Osteoblast (primary cell): ENCODE results near the gene IL17RD. TPM values are rescaled to one million over a fixed set of nuclear protein-coding genes. Genes with fewer than 3 reads are reported as not detected.

ENCODE experiments used
- DNase-seq: peaks from one replicate; pipeline ENCODE4 v3.0.0; 2011; ENCODE audit warnings: low spot score, mixed read lengths; ENCODE audit not compliant: insufficient read length; ENCODE audit errors: missing footprints
- H2AFZ ChIP-seq: 2 replicates; pipeline ENCODE4 v1.6.0; 2011; ENCODE audit warnings: mild to moderate bottlenecking, low read length
- H3K27ac ChIP-seq: 2 replicates; pipeline ENCODE4 v1.5.1; 2011; ENCODE audit warnings: mild to moderate bottlenecking, low read depth, low read length, moderate library complexity
- H3K27me3 ChIP-seq: 2 replicates; pipeline ENCODE4 v1.6.0; 2012; ENCODE audit warnings: mild to moderate bottlenecking, control low read depth, inconsistent platforms, low read length, moderate library complexity; ENCODE audit not compliant: insufficient read depth
- H3K36me3 ChIP-seq: 2 replicates; pipeline ENCODE4 v1.5.1; 2011; ENCODE audit warnings: mild to moderate bottlenecking, low read length, control low read depth, moderate library complexity; ENCODE audit not compliant: insufficient read depth
- H3K4me1 ChIP-seq: 2 replicates; pipeline ENCODE4 v1.5.1; 2011; ENCODE audit warnings: mild to moderate bottlenecking, low read length, control low read depth, moderate library complexity; ENCODE audit not compliant: insufficient read depth
- H3K4me2 ChIP-seq: 2 replicates; pipeline ENCODE4 v1.6.0; 2011; ENCODE audit warnings: mild to moderate bottlenecking, low read length; ENCODE audit not compliant: insufficient read depth
- H3K4me3 ChIP-seq: fragments of 200-600 bp; sonication (generic); 3 replicates; pipeline ENCODE4 v1.5.1; 2012; ENCODE audit warnings: mild to moderate bottlenecking, low read length, inconsistent platforms; ENCODE audit not compliant: insufficient read depth
- H3K79me2 ChIP-seq: 2 replicates; pipeline ENCODE4 v1.6.0; 2012; ENCODE audit warnings: mild to moderate bottlenecking, low read length, control low read depth, inconsistent platforms; ENCODE audit not compliant: insufficient read depth
- H3K9me3 ChIP-seq: 2 replicates; pipeline ENCODE4 v1.5.1; 2011; ENCODE audit warnings: low read depth, low read length, control low read depth
- H4K20me1 ChIP-seq: 2 replicates; pipeline ENCODE4 v1.6.0; 2012; ENCODE audit warnings: mild to moderate bottlenecking, low read length, control low read depth; ENCODE audit not compliant: insufficient read depth
- total RNA-seq: library from RNA; depleted of rRNA; stranded (reverse); fragments of >200 nt; gene quantifications from 2 replicates; pipeline ENCODE4 v1.2.3, GENCODE V29; 2012
- TF ChIP-seq, protein P1 (sequence below): IDR thresholded peaks from 2 replicates; pipeline ENCODE4 v1.5.1; 2011; ENCODE audit warnings: mild to moderate bottlenecking, low read depth, low read length, moderate library complexity; ENCODE audit errors: extremely low read depth

Gene IL17RD
- total RNA-seq, 1 donor: 2.2 TPM

DNA sequence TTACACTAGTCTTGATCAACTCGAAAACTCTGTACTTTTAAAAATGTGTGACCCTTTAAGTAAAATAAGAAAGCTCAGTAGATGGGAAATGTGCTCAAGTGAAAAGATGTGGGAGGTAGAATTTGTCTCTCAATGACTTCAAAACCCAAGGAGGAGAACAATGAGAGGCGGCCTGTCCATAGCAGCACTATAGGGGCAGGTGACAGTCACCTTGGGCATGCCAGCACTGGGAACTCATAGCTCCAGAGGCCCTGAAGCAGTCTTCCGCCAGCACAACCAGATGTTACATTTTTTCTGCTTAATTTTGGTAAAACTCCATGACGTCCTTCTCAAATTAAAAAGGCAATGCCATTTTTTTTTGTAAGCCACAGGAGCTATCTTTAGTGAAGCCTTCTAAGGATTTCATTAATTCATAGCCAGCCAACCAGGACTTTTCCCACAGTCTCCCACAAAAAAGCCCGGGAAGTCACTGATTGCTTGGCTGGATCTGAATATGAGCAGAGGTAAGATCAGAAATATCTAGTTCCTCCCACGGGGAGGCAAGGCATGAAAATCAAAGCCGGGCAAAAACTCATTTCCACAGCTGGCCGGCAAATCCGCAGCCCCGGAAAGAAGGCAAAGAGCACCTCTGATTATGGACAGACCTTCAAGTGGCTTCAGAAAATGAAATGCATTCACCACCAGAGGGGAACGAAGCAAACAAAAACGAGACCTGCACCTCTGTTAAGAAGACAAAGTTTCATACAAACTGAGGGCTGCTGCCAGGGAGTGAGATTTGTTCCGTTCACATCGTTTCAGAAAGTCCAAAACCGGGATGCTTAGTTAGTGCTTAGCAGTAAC lies 10.5 kb downstream of the IL17RD start:
- H3K4me2 ChIP-seq: no peak overlapping the region
- H3K79me2 ChIP-seq: no peaks in the 10 kb centered on the region

GRCh38 chr3:57152151-57153143 lies 12.7 kb downstream of the IL17RD start:
- Histone ChIP-seq H3K27me3 (peaks cover 2% of the 10 kb centered on the region), H3K9me3 (no peaks in the 10 kb centered on the region), H3K4me3 (no peak overlapping the region), H3K79me2 (no peaks in the 10 kb centered on the region), H3K27ac (no peak overlapping the region), H3K4me2 (peak overlapping the region; percentile 32), H4K20me1 (no peaks in the 10 kb centered on the region), H2AFZ (peak overlapping the region; percentile 64), H3K4me1 (peaks cover 14% of the 10 kb centered on the region), H3K36me3 (no peaks in the 10 kb centered on the region)
- DNase-seq: no peak
- TF ChIP-seq, protein P1, sequence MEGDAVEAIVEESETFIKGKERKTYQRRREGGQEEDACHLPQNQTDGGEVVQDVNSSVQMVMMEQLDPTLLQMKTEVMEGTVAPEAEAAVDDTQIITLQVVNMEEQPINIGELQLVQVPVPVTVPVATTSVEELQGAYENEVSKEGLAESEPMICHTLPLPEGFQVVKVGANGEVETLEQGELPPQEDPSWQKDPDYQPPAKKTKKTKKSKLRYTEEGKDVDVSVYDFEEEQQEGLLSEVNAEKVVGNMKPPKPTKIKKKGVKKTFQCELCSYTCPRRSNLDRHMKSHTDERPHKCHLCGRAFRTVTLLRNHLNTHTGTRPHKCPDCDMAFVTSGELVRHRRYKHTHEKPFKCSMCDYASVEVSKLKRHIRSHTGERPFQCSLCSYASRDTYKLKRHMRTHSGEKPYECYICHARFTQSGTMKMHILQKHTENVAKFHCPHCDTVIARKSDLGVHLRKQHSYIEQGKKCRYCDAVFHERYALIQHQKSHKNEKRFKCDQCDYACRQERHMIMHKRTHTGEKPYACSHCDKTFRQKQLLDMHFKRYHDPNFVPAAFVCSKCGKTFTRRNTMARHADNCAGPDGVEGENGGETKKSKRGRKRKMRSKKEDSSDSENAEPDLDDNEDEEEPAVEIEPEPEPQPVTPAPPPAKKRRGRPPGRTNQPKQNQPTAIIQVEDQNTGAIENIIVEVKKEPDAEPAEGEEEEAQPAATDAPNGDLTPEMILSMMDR: no peak

More for the DNA sequence above, 10.5 kb downstream of the IL17RD start:
- H3K27me3 ChIP-seq: peaks cover 2% of the 10 kb centered on the region
- no peaks in the 10 kb centered on the region for H4K20me1 ChIP-seq
- no peak for DNase-seq
- H3K4me3 ChIP-seq: no peak overlapping the region
- no peak overlapping the region for H2AFZ ChIP-seq
- no peaks in the 10 kb centered on the region for H3K9me3 ChIP-seq
- peaks cover 14% of the 10 kb centered on the region for H3K4me1 ChIP-seq
- TF ChIP-seq, protein P1: no peak
- no peaks in the 10 kb centered on the region for H3K36me3 ChIP-seq
- no peak overlapping the region for H3K27ac ChIP-seq

GRCh38 chr3:57151749-57152148 lies 13.4 kb downstream of the IL17RD start:
- Histone ChIP-seq H3K27ac (no peak overlapping the region), H3K79me2 (no peaks in the 10 kb centered on the region), H3K4me3 (no peak overlapping the region), H3K36me3 (no peaks in the 10 kb centered on the region), H3K4me2 (no peak overlapping the region), H3K9me3 (no peaks in the 10 kb centered on the region), H4K20me1 (no peaks in the 10 kb centered on the region), H3K4me1 (peaks cover 14% of the 10 kb centered on the region), H2AFZ (peak overlapping the region; percentile 64), H3K27me3 (peaks cover 2% of the 10 kb centered on the region)
- DNase-seq: no peak
- TF ChIP-seq, protein P1: no peak

GRCh38 chr3:57151021-57151449 lies 14.1 kb downstream of the IL17RD start:
- TF ChIP-seq, protein P1: no peak
- H3K27me3 ChIP-seq: peaks cover 2% of the 10 kb centered on the region
- H3K4me2 ChIP-seq: peak overlapping the region; percentile 29
- H3K9me3 ChIP-seq: no peaks in the 10 kb centered on the region
- no peak overlapping the region for H2AFZ ChIP-seq
- no peak overlapping the region for H3K4me3 ChIP-seq
- DNase-seq: no peak
- peaks cover 14% of the 10 kb centered on the region for H3K4me1 ChIP-seq
- H3K36me3 ChIP-seq: no peaks in the 10 kb centered on the region
- H3K27ac ChIP-seq: no peak overlapping the region
- H4K20me1 ChIP-seq: no peaks in the 10 kb centered on the region
- H3K79me2 ChIP-seq: no peaks in the 10 kb centered on the region
